NOMO-1 treated with DMSO at 0.1 percent for 48 hours (cell line): ENCODE results near the gene IRX2.

Source experiments
- DNase-seq: peaks from one replicate; lab custom pipeline; 2025; ENCODE audit not compliant: unreplicated experiment; lab: John Stamatoyannopoulos, UW

IRX2 gene

DNA sequence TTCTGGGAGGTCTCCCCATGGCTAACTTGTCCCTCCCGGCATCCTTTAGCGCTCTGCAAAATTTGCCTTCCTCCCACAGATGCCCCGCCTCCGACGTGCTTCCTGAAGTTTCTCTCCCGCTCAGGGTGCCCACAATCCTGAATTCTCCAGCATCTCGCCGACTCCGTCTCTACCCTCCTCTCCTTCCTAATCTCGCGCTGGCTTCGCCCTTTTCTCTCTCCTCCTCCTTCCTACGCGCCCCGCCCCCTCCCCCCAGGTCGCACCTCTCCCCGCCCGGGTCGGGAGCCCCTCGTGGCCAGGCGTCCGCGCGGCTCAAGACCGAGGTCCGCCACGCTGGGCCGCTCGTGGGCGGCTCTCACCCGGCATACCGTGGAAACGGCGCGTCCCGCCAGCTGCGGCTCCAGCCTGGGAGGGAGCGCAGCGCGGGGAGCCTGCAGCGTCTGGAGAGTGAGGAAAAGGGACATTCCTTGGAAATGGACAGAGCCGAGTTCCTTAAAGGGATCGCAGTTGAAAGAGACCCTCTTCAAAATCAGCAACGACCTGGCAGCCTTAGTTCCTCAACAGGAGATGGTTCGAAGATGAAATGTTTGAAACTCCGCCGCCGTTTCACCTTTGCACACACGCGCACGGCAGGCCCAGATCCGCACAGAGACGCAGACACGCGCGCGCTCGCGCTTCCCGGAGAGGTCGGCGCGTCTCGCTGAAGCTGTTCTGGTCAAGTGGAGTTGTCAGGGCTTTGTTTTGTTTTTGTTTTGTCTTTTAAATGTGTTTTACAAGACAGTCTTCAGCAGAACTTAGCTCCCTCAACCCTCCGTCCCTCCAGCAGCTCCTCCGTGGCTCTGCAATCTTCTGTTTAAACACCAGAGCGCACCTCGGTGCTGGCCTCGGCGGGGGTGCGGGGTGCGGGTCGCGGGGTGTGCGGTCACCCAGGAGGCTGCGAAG is 5.0 kb upstream of the IRX2 start:
- no peak for DNase-seq

DNA sequence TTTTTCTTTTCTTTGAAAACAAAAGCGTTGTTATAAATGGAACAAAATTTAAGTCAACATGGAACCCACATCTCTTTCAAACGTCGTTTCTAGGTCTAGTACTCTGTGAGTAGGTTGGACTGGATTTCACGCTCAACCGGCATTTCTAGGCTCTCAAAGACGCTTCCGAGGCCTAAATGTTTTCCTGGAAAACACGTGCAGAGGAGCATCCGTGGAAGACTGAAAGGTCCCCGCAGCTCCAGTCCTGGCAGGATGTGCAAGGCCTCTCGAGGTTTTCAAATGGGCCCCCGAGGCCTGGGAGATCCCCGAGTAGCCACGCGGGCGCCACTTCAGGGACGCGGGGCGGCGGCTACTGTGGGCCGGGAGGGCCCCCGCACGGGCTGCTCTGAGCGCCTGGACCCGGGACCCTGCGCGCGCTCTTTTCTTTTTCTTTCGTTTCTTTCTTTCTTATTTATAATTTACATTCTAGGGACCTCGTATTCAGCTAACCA is 4.2 kb upstream of the IRX2 start:
- DNase-seq: no peak

DNA sequence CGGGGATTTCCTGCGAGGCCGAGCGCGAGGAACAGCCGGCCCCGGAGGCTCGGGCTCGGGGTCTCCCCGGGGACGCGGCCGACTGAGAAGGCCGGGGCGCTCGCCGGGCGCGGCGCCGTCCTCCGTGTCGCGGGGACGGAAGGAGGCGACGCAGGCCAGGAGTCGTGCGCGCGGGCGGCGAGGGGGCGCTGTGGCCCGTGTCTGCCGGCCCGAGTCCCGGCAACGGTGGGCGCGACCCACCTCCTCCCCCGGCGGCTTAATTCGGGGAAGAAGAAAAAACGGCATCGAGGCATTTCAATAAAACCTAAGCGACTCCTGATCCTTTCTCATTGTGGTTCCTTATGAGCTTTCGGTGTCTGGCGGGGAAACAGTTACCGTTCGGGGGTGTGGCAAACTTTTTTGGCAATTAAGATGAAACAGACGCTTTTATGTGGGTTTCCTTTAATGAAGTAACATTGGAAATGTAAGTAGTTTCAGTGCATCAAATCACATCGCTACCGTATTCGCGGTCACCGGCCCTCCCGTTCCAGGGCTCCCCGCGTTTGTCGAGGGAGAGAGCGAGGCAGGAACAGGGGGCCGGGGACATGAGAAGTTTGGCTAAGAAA is 3.7 kb upstream of the IRX2 start:
- DNase-seq: no peak

DNA sequence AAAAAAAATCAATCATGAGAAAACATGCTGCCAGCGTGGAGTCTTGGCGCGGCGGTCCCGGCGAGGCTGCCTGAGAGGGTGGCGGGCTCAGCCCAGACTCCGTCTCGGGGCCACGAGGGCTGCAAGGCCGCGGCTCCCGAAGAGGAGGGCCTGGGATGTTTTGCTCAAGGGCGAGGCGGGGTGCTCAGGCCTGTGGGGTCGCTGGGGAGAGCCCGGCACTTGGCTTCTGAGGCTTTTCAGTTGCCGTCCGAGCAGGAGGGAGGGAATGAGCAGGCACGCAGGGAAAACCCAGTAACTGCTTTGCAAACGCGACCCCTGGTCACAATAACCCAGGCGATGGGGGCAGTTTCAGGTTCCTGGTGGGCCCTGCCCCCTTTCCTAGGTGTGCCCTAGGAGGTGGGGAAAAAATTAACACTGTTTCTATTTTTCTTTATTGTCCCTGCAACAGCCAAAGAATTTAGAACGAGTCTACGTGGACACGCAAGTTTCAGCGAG is 3.2 kb upstream of the IRX2 start:
- no peak for DNase-seq

DNA sequence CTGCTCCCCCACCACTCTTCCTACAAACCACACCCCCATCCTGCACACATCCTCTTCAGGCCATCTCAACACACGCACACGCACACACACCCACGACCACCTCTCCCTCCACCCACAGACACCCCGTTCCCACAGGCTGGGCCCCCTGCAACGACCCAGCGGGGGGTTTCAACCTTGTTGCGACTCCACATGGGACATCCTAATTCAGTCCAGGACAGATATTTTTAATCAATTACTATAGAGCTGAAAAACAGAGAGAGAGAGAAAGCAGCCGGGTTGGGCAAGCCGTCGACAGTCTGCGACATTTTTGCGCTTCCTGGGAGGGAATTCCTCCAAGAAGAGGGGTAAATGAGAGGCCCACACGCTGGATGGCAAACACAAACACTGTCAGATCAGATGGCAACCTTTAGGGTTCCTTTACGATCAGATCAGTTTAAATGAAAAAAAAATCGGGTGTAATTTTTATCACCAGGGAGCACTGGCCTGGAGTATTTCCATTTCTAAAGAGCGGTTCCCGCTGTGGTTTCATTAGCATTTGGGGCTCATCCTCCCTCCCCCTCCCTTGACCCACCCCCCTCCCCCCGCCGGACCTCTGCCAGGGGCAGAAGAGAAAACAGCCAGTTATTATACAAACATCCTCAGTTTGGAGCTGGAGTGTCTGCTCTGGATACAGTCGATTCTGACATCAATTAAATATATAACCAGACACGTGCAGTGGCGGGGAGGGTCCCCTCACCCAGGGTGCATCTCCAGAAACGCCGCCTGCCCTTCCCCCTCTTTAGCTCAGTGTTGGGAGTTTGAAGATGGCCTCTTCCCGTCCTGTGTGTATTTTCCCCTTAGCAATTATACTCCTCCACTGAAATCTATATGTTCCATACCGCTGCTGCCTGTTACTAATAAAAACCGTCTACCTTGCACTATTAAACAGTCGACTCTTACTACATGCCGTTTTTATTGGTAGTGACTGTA is 2.3 kb upstream of the IRX2 start:
- DNase-seq: no peak

DNA sequence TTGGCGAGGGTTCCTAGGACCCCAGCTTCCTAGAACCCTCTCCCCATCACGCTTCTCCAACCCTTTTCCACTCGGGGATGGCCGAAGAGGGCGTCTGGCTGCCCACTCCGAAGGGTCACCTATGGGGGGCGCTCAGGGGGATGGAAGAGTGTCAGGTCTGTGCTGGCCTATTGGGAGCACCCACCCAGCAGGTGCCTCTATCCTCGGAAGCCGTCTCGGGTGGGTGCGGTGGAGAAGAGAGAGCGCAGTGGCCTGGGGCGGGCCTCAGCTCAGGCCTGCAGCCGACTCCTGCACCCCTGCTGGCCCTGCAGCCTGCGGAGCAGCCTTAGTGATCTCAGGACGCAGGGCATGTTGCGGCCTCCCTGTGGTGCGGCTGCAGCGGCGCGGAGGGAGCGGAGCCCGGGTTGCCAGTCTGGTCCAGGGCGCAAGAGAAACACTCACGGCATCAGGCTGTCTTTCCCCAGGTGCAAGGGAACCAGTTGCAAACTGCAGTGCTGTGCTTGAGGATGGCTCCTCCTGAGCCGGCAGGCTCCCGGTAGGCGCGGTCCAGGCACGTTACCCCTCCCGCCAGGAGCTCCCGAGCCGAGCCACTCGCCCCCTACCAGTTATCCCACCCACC is 1.5 kb upstream of the IRX2 start:
- DNase-seq: no peak

DNA sequence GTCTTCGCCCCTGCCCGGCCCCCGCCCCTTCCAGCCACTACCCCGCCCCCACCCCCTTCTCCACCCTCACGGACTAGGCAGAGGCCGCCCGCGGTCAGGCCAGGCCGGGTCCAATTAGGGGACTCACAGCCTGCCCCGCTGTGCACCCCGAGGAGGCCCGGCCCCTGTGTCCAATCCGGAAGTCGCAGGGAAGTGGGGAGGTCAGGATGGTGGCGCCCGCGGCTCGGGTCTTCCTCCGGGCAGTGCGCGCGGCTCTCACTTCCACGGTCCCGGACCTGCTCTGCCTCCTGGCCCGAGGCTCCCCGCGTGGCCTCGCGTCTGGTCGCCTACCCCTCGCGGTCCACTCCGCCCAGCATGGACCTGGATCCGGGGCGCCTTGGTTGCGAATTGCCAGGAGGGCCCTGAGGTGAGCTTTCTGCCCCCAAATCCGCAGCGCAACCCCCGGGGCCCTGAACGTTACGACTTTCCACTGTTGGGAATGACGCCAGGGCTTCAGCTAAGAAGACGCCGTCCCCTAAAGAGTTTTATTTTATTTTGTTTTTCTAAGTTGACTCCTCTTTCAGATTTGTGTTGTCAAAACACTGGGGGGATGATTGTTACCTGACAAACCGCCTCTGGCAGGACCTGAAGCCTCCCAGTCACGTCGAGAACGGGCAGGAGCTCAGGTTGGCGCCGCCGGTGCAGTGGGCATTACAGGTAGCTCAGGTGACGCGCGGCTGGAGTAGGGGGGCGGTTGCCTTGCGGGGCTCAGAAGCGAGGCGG is 763 bp upstream of the IRX2 start:
- no peak for DNase-seq

DNA sequence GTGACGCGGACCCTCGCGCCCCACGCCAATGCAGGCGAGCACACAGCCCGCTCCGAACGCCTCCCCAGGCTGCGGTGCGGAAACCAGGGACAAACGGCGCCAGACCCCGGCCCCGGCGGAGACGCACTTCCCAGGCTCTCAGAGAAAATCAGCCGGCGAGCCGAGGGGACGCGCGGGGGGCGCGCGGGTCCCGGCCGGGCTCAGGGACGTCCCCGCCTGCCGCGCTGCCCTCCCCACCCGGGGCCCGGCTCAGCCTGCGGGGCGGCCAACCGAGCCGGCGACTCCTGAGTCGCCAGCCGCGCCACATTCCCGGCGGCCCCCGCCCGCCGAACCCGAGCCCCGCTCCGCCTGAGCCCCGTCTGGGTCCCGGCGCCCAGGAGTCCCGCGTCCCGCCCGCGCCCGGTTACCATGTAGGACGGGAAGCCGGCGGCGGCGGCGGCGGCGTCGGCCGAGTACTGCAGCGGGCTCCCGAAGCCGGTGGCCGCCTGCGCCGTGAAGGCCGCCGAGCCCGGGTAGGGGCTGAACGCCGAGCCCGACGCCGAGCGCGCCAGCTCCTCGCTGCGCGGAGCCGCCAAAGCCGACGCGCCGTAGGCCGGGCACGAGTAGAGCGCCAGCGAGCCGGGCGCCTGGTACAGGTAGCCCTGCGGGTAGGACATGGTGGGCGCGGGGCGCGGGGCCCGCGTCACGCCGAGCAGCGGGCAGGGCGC is 566 bp downstream of the IRX2 start:
- no peak for DNase-seq

DNA sequence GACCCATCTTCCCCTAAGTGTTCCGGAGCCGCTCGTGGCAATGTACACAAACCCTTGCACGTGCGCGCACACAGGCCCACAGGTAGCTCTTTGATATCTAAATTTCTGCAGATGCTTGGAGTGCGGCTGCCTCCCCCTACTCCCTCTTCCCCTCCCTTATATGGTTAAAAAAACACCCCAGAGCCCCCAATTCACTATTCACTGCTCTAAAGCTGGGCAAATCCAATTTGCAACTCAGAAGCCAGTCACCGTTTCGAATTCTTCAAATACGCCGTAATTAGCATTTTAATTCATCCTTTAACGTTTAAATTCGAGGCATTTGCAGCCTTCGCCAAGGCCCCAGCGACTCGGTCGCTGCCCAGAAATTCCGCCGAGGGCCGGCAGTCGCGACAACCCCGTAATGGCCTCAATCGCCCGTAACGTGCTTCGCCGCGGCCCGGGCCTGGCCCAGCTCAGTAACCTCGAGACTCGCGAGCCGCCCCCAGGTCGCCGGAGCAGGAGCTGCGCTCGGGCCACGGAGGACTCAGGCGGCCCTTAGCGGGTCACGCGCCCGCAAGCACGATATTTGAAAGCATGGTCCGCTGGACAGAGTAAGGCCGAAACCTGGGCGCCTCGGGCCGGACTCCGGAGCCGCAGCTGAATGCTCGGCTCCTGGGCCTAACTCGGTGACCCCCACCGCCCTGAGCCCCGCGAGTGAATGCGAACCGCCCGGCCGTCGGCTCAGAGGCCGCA is 1.3 kb downstream of the IRX2 start:
- DNase-seq: no peak

DNA sequence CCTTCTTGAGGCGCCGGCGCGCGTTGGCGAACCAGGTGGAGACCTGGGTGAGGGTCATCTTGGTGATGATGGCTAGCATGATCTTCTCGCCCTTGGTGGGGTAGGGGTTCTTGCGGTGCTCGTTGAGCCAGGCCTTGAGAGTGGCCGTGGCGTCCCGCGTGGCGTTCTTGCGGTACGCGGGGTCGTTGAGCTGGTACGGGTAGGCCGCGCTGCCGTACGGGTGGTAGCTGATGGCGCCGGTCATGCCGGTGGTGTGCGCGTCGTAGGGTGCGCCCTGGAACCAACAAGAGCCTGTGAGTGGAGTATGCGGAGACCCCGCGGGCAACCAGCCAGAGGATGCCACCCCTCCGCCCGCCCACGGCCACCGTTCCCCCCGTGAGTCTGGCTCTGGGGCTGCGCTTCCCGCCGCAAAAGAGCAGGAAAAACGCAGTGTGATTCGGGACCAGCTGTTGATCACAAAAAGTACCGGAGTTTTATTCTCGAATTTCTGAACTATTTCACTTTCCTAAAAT is 1.9 kb downstream of the IRX2 start:
- no peak for DNase-seq

DNA sequence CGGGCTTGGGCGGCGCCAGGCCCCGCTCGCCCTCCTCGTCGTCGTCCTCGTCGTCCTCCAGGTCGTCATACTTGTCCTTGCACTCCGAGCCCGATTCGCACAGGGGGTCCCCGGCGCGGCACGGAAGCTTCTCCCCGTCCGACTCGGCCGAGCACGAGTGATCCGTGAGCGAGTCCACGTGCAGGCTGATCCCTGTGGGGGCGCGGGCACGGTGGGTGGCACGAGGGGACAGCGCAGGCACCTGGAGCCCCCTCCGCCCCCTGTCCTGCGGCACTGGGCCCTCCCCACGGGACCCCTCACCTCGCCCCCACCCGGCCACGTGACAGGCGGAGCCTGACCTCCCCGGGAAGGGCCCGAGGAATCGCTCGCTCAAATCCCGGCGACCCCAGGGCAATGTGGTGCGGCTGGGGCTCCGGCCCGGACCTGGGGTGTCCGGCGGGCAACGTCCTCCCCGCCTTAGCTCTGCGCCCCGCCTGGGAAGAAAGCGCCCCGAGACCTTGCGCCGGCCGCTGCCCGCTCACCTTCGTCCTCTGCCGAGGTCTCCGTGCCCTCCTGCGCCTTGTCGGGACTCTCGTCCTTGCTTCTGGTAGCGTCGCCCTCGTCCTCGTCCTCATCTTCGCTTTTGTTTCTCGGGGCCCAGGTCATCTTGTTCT is 2.5 kb downstream of the IRX2 start:
- no peak for DNase-seq

DNA sequence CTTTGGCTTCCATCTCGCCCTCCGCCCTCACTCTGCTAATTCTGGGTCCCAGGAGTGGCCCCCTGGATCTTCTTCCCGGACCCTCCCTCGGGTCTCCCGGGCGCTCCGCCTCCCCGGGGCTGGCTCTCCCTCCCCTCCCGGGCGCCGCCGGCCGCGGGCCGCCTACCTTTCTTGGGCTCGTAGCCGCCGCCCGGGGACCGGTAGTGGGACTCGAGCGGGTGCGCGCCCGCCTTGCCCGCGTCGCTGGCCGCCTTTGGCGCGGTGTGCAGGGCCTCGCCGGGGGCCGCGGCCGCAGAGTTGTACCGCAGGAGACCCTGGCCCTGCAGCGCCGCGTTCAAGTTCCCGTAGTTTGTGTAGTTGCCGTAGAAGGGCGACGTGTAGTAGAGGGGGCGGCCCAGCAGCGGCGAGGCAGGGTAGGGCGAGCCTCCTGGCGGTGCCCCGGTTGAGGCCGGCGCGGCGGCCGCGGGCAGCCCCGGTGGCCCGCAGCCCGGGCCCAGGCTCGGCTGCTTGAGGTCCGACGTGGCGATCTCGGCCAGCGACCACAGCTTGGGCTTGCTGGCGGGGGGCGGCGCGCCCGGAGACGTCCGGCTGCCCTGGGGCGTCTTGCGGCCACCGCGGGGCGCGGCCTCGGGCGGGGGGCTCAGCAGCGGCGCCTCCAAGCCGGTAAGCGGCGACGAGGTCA is 3.2 kb downstream of the IRX2 start:
- DNase-seq: no peak

DNA sequence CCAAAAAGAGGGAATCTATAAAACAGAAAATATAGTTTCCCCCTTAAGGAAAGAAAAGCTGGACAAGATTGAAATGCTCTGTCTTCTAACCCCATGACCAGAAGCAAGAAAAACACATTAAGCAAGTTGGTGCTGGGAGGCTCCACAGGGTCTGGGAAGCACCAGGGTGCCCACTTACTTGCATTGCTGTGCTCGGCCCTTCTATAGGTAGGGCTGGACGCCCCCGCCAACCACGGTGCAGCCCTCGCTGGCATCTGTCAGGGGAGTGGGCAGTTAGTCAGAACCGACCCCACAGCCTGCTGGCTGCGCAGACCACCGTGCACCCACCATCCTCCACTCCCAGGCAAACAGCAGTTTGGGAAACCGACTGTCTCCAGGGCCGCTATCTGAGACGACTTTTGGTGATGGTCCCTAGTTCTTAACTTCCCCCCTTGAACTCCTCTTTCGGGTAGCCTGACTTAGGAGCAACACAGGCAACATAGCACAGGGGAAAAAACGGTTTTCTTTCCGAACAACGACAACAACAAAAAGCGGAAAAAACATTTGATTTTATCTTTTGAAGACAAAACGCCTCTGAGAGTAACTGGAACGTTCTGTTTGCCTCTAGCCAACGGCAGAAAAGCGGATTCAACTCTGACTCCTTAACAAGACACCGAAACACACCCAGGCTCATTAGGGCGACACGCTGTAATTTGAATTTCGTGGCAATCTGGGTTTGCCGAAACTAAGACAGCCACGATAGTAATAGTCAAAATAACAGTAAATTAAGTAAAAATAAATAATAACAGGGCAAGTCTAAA is 3.9 kb downstream of the IRX2 start:
- DNase-seq: no peak

DNA sequence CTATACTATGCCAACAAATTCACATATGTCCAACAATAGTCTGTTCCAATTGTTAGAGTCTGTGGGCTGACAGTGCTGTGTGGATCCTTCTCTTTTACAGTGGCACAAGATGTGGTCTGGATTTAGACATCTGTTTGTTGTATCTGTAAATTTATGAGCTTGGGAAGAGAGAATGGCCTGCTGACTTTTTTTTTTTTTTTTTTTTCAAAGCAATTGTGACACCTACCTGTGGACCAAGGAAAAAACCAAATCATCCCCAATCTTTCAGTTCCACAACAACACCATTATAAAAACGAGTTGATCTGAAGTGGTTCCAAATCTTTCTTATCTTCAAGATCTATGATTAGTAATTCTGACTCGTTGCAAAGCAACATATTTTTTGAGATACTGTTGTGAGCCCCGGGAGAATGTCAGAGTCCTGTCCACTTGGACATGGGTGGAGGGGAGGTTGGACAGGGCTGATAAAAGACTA is 4.9 kb downstream of the IRX2 start:
- no peak for DNase-seq

DNA sequence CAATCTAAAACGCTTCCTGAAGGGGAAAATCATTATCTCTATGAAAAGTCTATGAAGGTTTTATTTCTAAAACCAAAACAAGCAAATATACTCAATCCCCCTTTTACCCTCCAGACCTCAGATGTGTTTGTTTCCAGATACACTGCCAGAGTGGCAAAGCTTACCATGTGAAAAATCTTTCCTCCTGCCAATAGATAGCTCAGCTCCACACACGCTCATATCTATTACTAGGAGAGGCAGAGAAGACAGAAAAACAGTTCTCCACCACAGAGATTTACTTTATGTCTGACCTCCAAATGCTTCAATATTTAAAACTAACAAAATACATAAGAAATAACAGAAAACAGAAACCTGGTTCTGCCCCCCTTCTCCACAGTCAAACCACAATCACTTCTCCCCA is 7.0 kb downstream of the IRX2 start:
- no peak for DNase-seq

DNA sequence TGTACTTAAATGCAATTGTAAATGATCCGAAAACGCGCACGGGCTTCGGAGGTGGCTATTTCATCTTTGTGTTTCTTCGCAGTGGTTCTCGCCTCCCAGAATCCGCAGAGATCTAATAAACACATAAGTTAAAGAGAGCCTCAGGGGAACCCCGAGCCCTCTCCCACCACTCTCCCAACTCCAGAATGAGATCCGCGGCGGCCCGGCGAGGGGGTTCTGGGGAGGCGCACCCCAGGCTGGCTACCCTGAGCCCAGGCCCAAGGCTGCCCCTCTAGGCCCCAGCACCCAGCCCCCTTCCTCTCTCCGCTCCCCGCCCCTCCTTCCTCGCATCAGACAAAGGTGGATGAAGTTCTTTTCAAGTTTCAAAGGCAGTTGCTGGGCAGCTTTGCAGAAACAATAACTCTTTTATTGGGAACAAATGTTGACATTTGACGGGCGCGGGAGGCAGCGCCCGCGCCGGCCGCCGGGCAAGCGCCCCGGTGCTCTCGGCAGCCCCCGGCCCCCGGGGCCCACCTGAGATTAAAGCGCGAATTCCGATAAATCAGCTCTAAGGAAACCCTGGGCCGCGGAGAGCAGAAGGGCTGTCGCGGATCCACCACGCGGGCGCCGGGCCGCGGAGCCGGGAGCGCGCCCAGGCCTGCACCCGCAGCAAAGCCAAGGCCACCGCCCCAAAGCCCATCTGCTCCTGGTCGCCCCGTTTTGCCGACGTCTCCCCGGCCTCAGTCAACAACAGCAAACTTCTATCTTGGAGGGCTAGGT is 8.4 kb downstream of the IRX2 start:
- DNase-seq: no peak
